Measurements from ENCODE around the gene FAM222A. TPM values are rescaled to one million over a fixed set of nuclear protein-coding genes. Genes with fewer than 3 reads are reported as not detected.

FAM222A gene
- total RNA-seq, 2 donors from 2014 or later, result 0.68 to 2.9 TPM

- Histone ChIP-seq H3K4me3 (no peak overlapping the region), H3K27ac (no peak overlapping the region), H3K4me1 (ENCODE audit: control insufficient read depth in 1 of 2, low read depth in 2 of 2) (no peaks in the 10 kb centered on the region), H3K27me3 (replicated peaks; ENCODE audit: insufficient read depth) (no peaks in the 10 kb centered on the region), H3K36me3 (no peaks in the 10 kb centered on the region), H3K9me3 (peaks cover 2% of the 10 kb centered on the region)
- TF ChIP-seq, protein P1, sequence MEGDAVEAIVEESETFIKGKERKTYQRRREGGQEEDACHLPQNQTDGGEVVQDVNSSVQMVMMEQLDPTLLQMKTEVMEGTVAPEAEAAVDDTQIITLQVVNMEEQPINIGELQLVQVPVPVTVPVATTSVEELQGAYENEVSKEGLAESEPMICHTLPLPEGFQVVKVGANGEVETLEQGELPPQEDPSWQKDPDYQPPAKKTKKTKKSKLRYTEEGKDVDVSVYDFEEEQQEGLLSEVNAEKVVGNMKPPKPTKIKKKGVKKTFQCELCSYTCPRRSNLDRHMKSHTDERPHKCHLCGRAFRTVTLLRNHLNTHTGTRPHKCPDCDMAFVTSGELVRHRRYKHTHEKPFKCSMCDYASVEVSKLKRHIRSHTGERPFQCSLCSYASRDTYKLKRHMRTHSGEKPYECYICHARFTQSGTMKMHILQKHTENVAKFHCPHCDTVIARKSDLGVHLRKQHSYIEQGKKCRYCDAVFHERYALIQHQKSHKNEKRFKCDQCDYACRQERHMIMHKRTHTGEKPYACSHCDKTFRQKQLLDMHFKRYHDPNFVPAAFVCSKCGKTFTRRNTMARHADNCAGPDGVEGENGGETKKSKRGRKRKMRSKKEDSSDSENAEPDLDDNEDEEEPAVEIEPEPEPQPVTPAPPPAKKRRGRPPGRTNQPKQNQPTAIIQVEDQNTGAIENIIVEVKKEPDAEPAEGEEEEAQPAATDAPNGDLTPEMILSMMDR (IDR thresholded peaks at IDR 0.05), result no peak
- DNase-seq (ENCODE audit: low spot score) (no peak), ATAC-seq (ENCODE audit: insufficient number of reproducible peaks, low FRiP score, low read depth) (no peak)
Measured at GRCh38 chr12:109776624-109777023, 63.0 kb downstream of the FAM222A start.

DNA sequence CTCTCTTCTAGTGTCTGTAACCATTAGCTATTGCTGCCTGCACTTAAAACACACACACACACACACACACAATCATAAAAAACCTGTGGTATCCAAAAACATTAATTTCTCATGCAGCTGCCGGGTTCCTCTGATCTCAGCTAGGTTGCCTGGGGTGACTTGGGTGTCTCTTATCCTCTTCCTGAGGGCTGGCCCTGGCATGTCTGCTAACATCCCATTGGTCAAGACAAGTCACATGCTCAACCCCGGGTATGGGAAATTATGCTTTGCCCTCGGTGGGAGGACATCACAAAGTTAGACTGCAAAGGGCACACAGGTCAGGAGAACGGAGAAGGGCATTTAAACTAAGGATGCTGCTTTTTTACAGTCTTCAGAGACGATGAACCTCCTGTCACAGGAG, 63.9 kb downstream of the FAM222A start:
- Histone ChIP-seq H3K4me1 (ENCODE audit: control insufficient read depth in 1 of 2, low read depth in 2 of 2) (no peaks in the 10 kb centered on the region), H3K9me3 (peaks cover 2% of the 10 kb centered on the region), H3K27ac (no peak overlapping the region), H3K4me3 (no peak overlapping the region), H3K27me3 (replicated peaks; ENCODE audit: insufficient read depth) (no peaks in the 10 kb centered on the region), H3K36me3 (no peaks in the 10 kb centered on the region)
- ATAC-seq (ENCODE audit: insufficient number of reproducible peaks, low FRiP score, low read depth) (no peak), DNase-seq (ENCODE audit: low spot score) (no peak)
- TF ChIP-seq, protein P1 (IDR thresholded peaks at IDR 0.05), result no peak

- Histone ChIP-seq H3K27me3 (replicated peaks; ENCODE audit: insufficient read depth) (no peaks in the 10 kb centered on the region), H3K36me3 (no peaks in the 10 kb centered on the region), H3K4me1 (ENCODE audit: control insufficient read depth in 1 of 2, low read depth in 2 of 2) (no peaks in the 10 kb centered on the region), H3K4me3 (no peak overlapping the region), H3K27ac (no peak overlapping the region), H3K9me3 (peaks cover 2% of the 10 kb centered on the region)
- TF ChIP-seq, protein P1 (IDR thresholded peaks at IDR 0.05), result no peak
- no peak for DNase-seq (ENCODE audit: low spot score)
- no peak for ATAC-seq (ENCODE audit: insufficient number of reproducible peaks, low FRiP score, low read depth)
Measured at GRCh38 chr12:109778684-109779083, 65.1 kb downstream of the FAM222A start.

- Histone ChIP-seq H3K27me3 (replicated peaks; ENCODE audit: insufficient read depth) (no peaks in the 10 kb centered on the region), H3K4me1 (ENCODE audit: control insufficient read depth in 1 of 2, low read depth in 2 of 2) (no peaks in the 10 kb centered on the region), H3K9me3 (peaks cover 2% of the 10 kb centered on the region), H3K27ac (no peak overlapping the region), H3K36me3 (no peaks in the 10 kb centered on the region), H3K4me3 (no peak overlapping the region)
- DNase-seq (ENCODE audit: low spot score) (no peak), ATAC-seq (ENCODE audit: insufficient number of reproducible peaks, low FRiP score, low read depth) (no peak)
- TF ChIP-seq, protein P1 (IDR thresholded peaks at IDR 0.05), result no peak
Measured at GRCh38 chr12:109779382-109779781, 65.8 kb downstream of the FAM222A start.

- ATAC-seq (ENCODE audit: insufficient number of reproducible peaks, low FRiP score, low read depth) (no peak), DNase-seq (ENCODE audit: low spot score) (no peak)
- Histone ChIP-seq H3K4me3 (no peak overlapping the region), H3K27ac (no peak overlapping the region), H3K36me3 (no peaks in the 10 kb centered on the region), H3K9me3 (peaks cover 2% of the 10 kb centered on the region), H3K27me3 (replicated peaks; ENCODE audit: insufficient read depth) (no peaks in the 10 kb centered on the region), H3K4me1 (ENCODE audit: control insufficient read depth in 1 of 2, low read depth in 2 of 2) (no peaks in the 10 kb centered on the region)
- TF ChIP-seq, protein P1 (IDR thresholded peaks at IDR 0.05), result no peak
Measured at GRCh38 chr12:109781668-109782325, 68.2 kb downstream of the FAM222A start.

Measured in thoracic aorta (tissue), 2 donors.